Endodermal cell (in vitro differentiated cells): ENCODE measurements around the gene SMPD3. TPM values are rescaled to one million over a fixed set of nuclear protein-coding genes. Genes with fewer than 3 reads are reported as not detected.

ENCODE experiments used
- DNase-seq: peaks from one replicate; pipeline ENCODE4 v3.0.0-alpha.2; 2017
- H3K27ac ChIP-seq: 2 replicates; pipeline ENCODE4 v1.5.1; 2013; ENCODE audit warnings: mild to moderate bottlenecking, low read depth, low read length, moderate library complexity
- H3K27me3 ChIP-seq: 2 replicates; pipeline ENCODE4 v1.6.1; 2013; ENCODE audit warnings: mild to moderate bottlenecking, low read length, moderate library complexity; ENCODE audit not compliant: insufficient read depth, control insufficient read depth, poor library complexity, severe bottlenecking
- H3K36me3 ChIP-seq: 2 replicates; pipeline ENCODE4 v1.7.0; 2013; ENCODE audit warnings: mild to moderate bottlenecking, low read length, moderate library complexity; ENCODE audit not compliant: control insufficient read depth, insufficient read depth
- H3K4me1 ChIP-seq: one replicate; pipeline ENCODE4 v1.7.0; 2013; ENCODE audit warnings: low read length; ENCODE audit not compliant: control insufficient read depth, insufficient read depth
- H3K4me3 ChIP-seq: 2 replicates; pipeline ENCODE4 v1.5.1; 2013; ENCODE audit warnings: mild to moderate bottlenecking, low read length, moderate library complexity
- H3K9ac ChIP-seq: 2 replicates; pipeline ENCODE4 v1.6.1; 2013; ENCODE audit warnings: mild to moderate bottlenecking, low read length, moderate library complexity; ENCODE audit not compliant: poor library complexity, severe bottlenecking; ENCODE audit errors: extremely low read depth
- H3K9me3 ChIP-seq: 2 replicates; pipeline ENCODE4 v1.6.1; 2013; ENCODE audit warnings: mild to moderate bottlenecking, low read length, moderate library complexity; ENCODE audit not compliant: control insufficient read depth
- H3K27ac Mint-ChIP-seq: 2 replicates; pipeline ENCODE4 v1.8.0; 2020; ENCODE audit warnings: mixed read lengths
- H3K27me3 Mint-ChIP-seq: 2 replicates; pipeline ENCODE4 v1.8.0; 2021; ENCODE audit warnings: mild to moderate bottlenecking, mixed read lengths; ENCODE audit not compliant: insufficient read depth
- H3K36me3 Mint-ChIP-seq: 2 replicates; pipeline ENCODE4 v1.8.0; 2020; ENCODE audit warnings: low read depth, mixed read lengths
- H3K4me1 Mint-ChIP-seq: 2 replicates; pipeline ENCODE4 v1.8.0; 2020; ENCODE audit warnings: mixed read lengths
- H3K4me3 Mint-ChIP-seq: 2 replicates; pipeline ENCODE4 v1.8.0; 2020; ENCODE audit warnings: mild to moderate bottlenecking, moderate library complexity, mixed read lengths
- H3K9me3 Mint-ChIP-seq: 2 replicates; pipeline ENCODE4 v1.8.0; 2020; ENCODE audit warnings: mild to moderate bottlenecking, mixed read lengths
- WGBS, 2 experiments: methylation state at CpG; one replicate each; pipeline versions ENCODE4 v1.1.5 to v1.1.7; 2013; ENCODE audit warnings: missing lambda C conversion rate in 2 of 2, mixed read lengths in 1 of 2; ENCODE audit not compliant: insufficient coverage in 1 of 2, insufficient read length in 1 of 2; 5-methylcytosine and 5-hydroxymethylcytosine counted together
- total RNA-seq, 2 donors: library from RNA; stranded (reverse); fragmentation: NEBNext Ultra II Directional in 1 of 2; extraction: Animal tissue kit (Norgen Biotek cat#: 25700) in 1 of 2; gene quantifications; 2 replicates in 1 of 2; 3 replicates in 1 of 2; pipeline ENCODE4 v1.2.1, GENCODE V29; 2021
- TF ChIP-seq, protein P1 (sequence below): fragments of 200-600 bp; sonication (generic); conservative IDR thresholded peaks from 2 replicates; pipeline ENCODE4 v1.5.0; 2021; ENCODE audit warnings: antibody characterized with exemption, mild to moderate bottlenecking

The SMPD3 gene
- total RNA-seq, 2 donors from 2014 or later, result 0.07 TPM; not detected in 1

DNA sequence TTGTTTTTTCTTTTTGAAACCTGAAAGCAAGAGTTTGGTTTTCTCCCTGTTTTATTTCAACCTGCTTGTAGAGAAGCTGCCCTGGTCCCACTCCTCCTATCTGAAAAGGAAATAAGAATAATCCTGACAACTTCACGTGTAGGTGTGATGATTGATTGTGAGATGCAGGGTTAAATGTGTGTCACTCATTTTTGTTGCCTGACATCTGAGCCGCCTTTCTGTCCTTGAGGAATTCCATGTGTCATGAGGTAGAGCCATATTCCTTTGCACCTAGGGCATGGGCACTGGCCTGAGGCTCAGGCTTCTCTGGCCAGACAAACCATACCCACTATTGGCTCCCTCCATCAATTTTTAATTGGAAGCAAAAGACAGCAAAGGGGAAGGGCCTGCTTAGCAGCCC is 10.2 kb upstream of the SMPD3 start:
- Histone ChIP-seq H3K9me3 (no peaks in the 10 kb centered on the region), H3K4me3 (no peak overlapping the region), H3K27me3 (no peaks in the 10 kb centered on the region), H3K27ac (no peak overlapping the region), H3K4me1 (no peaks in the 10 kb centered on the region), H3K9ac (no peak overlapping the region), H3K36me3 (no peaks in the 10 kb centered on the region)
- WGBS, 2 experiments, result 92 to 94% methylated on average over 2 of the region's 2 CpGs
- TF ChIP-seq, protein P1, sequence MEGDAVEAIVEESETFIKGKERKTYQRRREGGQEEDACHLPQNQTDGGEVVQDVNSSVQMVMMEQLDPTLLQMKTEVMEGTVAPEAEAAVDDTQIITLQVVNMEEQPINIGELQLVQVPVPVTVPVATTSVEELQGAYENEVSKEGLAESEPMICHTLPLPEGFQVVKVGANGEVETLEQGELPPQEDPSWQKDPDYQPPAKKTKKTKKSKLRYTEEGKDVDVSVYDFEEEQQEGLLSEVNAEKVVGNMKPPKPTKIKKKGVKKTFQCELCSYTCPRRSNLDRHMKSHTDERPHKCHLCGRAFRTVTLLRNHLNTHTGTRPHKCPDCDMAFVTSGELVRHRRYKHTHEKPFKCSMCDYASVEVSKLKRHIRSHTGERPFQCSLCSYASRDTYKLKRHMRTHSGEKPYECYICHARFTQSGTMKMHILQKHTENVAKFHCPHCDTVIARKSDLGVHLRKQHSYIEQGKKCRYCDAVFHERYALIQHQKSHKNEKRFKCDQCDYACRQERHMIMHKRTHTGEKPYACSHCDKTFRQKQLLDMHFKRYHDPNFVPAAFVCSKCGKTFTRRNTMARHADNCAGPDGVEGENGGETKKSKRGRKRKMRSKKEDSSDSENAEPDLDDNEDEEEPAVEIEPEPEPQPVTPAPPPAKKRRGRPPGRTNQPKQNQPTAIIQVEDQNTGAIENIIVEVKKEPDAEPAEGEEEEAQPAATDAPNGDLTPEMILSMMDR, result no peak
- Mint-ChIP-seq H3K36me3 (no peaks in the 10 kb centered on the region), H3K4me1 (no peaks in the 10 kb centered on the region), H3K27me3 (no peaks in the 10 kb centered on the region), H3K27ac (no peak overlapping the region), H3K9me3 (no peaks in the 10 kb centered on the region), H3K4me3 (no peak overlapping the region)
- no peak for DNase-seq

DNA sequence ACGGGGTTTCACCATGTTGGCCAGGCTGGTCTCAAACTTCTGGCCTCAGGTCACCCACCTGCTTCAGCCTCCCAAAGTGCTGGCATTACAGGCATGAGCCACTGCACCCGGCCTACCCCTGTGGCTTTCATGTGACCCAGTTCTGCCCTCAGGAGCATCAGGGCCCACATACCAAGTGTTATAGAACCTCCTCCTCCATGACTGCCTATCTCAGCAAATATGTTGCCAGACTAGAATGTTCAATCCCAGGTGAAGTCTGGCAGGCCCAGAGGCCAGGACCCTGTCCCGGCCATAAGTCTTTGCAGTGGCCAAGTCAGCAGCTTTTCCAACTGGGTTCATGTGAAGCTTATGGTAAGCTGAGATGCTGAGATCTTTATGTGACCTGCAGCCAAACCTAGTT is 9.8 kb upstream of the SMPD3 start:
- Histone ChIP-seq H3K4me3 (no peak overlapping the region), H3K36me3 (no peaks in the 10 kb centered on the region), H3K27me3 (no peaks in the 10 kb centered on the region), H3K27ac (no peak overlapping the region), H3K4me1 (no peaks in the 10 kb centered on the region), H3K9ac (no peak overlapping the region), H3K9me3 (no peaks in the 10 kb centered on the region)
- Mint-ChIP-seq H3K9me3 (no peaks in the 10 kb centered on the region), H3K4me1 (no peaks in the 10 kb centered on the region), H3K27me3 (no peaks in the 10 kb centered on the region), H3K27ac (no peak overlapping the region), H3K4me3 (no peak overlapping the region), H3K36me3 (no peaks in the 10 kb centered on the region)
- WGBS, 2 experiments, result 83 to 94% methylated on average over 2 to 3 of the region's 3 CpGs
- no peak for DNase-seq
- TF ChIP-seq, protein P1, result no peak

DNA sequence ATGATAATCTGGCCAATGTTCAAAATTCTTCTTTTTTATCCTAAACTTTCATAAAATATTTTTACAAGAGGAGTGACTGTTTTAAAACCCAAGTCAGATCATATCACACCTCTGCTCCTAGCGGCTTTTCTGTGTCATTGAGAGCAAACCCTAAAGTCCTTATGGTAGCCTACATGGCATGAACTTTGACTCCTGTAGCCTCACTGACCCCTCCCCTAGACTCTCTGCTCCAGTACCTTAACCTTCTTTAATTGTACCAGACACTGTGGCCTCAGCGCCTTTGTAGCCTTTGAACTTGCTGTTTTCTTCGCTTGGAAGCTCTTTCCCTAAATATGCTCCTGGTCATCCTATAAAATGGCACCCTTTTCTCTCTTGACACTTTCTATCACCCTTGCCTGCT is 7.3 kb upstream of the SMPD3 start:
- no peak for DNase-seq
- no peaks in the 10 kb centered on the region for H3K36me3 Mint-ChIP-seq
- Histone ChIP-seq H3K36me3 (no peaks in the 10 kb centered on the region), H3K4me3 (no peak overlapping the region), H3K27me3 (no peaks in the 10 kb centered on the region), H3K27ac (no peak overlapping the region), H3K9me3 (no peaks in the 10 kb centered on the region), H3K9ac (no peak overlapping the region), H3K4me1 (no peaks in the 10 kb centered on the region)
- TF ChIP-seq, protein P1, result no peak
- H3K4me3 Mint-ChIP-seq, result no peak overlapping the region
- H3K4me1 Mint-ChIP-seq, result no peaks in the 10 kb centered on the region
- 85 to 88% methylated on average over 3 of the region's 3 CpGs for WGBS, 2 experiments
- no peaks in the 10 kb centered on the region for H3K27me3 Mint-ChIP-seq
- H3K27ac Mint-ChIP-seq, result no peak overlapping the region
- H3K9me3 Mint-ChIP-seq, result no peaks in the 10 kb centered on the region
